Measurements from ENCODE around the gene FAM234B.
"Not testable (repeated sequence)": the region's sequence is repeated elsewhere in the genome, so short reads cannot be mapped to it uniquely, and the experiment has no call there.

FAM234B gene

DNA sequence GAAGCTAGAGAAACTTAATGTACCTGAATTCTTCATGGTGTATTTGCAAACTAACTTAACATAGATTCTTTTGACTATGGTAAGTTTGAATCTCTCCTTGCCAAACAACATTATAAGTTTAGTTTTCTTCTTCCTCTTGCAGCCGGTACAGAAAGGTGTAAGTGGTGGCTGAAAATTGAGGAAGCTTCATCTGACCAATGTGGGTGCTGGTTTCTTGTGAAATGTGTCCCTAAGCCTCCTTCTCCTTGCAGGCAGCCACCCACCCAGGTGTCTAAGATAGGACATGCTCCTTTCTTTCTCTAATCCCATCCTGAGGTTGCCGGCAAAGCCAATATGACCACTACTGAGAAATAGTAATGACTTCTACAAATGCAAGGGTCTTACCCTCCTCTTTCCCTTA lies 38.7 kb downstream of the FAM234B start:
- Histone ChIP-seq H3K27me3 (ENCODE audit: low read depth, low read length) (peaks cover 17% of the 10 kb centered on the region), H3K4me2 (ENCODE audit: low read length) (no peak overlapping the region), H3K9ac (ENCODE audit: low read length) (no peak overlapping the region), H3K4me3 (ENCODE audit: low read length) (no peak overlapping the region), H3K27ac (ENCODE audit: low read length) (no peak overlapping the region), H4K20me1 (ENCODE audit: insufficient read depth, low read length) (0 out of 2 replicates have a peak, but pooled peaks cover 5% of the 10 kb centered on the region), H3K9me3 (ENCODE audit: insufficient read depth, low read length) (no peaks in the 10 kb centered on the region), H3K36me3 (replicated peaks; ENCODE audit: low read depth, low read length) (no peaks in the 10 kb centered on the region), H3K79me2 (ENCODE audit: low read length) (no peaks in the 10 kb centered on the region), H2AFZ (ENCODE audit: low read depth, low read length) (no peak overlapping the region), H3K4me1 (ENCODE audit: low read length) (no peaks in the 10 kb centered on the region)
- TF ChIP-seq EZH2phosphoT487 (IDR thresholded peaks at IDR 0.05; ENCODE audit: low read depth) (no peak), CTCF (IDR thresholded peaks at IDR 0.05; ENCODE audit: low read depth, low read length) (no peak)

DNA sequence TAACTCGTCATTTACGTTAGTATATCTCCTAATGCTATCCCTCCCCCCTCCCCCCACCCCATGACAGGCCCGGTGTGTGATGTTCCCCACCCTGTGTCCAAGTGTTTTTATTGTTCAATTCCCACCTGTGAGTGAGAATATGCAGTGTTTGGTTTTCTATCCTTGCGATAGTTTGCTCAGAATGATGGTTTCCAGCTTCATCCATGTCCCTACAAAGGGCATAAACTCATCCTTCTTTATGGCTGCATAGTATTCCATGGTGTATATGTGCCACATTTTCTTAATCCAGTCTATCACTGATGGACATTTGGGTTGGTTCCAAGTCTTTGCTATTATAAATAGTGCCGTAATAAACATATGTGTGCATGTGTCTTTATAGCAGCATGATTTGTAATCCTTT lies 39.5 kb downstream of the FAM234B start:
- H3K79me2 ChIP-seq (ENCODE audit: low read length); H3K4me2 ChIP-seq (ENCODE audit: low read length); H4K20me1 ChIP-seq (ENCODE audit: insufficient read depth, low read length); H3K4me1 ChIP-seq (ENCODE audit: low read length); H3K9me3 ChIP-seq (ENCODE audit: insufficient read depth, low read length); H2AFZ ChIP-seq (ENCODE audit: low read depth, low read length); H3K27ac ChIP-seq (ENCODE audit: low read length); H3K36me3 ChIP-seq (replicated peaks; ENCODE audit: low read depth, low read length); H3K4me3 ChIP-seq (ENCODE audit: low read length); H3K9ac ChIP-seq (ENCODE audit: low read length): not testable (repeated sequence)
- H3K27me3 ChIP-seq (ENCODE audit: low read depth, low read length) = peaks cover 24% of the 10 kb centered on the region

DNA sequence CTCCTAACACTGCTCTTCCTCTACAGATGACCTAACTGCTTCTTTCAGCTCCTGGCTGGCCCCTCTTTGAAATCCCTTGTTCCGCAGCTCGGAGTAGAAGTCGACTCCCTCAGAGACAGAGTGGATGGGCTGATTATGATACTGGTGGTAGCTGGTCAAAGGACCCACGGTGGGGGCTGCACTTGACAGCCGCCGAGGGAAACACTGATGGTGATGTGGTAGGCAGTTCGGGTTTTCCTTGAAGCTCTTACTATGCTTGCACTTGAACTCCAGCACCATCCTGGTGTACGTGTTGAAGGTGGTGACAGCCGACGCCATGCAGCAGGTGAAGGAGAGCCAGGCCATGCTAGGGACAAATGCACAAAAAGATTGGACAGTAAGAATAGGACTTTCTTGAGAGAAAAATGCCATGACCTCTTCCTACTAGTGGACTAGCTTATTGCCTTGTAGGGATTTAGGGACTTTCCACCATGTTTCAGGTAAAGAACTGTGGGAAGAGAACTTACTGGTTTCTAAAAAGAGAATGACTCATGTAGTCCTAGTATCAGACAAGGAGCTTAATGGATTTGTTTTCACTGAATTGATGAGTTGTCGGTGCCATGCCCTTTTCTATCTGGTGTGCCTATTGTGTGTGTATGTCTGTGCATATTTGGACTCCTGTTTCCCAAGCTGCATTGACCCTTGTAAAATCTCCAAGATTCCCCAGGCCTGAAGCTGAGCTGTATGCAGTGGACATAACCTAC lies 40.9 kb downstream of the FAM234B start:
- no peak overlapping the region for H2AFZ ChIP-seq (ENCODE audit: low read depth, low read length)
- peaks cover 33% of the 10 kb centered on the region for H3K27me3 ChIP-seq (ENCODE audit: low read depth, low read length)
- no peak overlapping the region for H3K4me3 ChIP-seq (ENCODE audit: low read length)
- no peak for TF ChIP-seq EZH2phosphoT487 (IDR thresholded peaks at IDR 0.05; ENCODE audit: low read depth)
- no peak for TF ChIP-seq CTCF (IDR thresholded peaks at IDR 0.05; ENCODE audit: low read depth, low read length)
- H3K4me2 ChIP-seq (ENCODE audit: low read length) = no peak overlapping the region
- H3K9me3 ChIP-seq (ENCODE audit: insufficient read depth, low read length) = no peaks in the 10 kb centered on the region
- peaks cover 8% of the 10 kb centered on the region for H3K4me1 ChIP-seq (ENCODE audit: low read length)
- H3K27ac ChIP-seq (ENCODE audit: low read length) = no peak overlapping the region
- H3K36me3 ChIP-seq (replicated peaks; ENCODE audit: low read depth, low read length) = no peaks in the 10 kb centered on the region
- no peaks in the 10 kb centered on the region for H3K79me2 ChIP-seq (ENCODE audit: low read length)
- H4K20me1 ChIP-seq (ENCODE audit: insufficient read depth, low read length) = 0 out of 2 replicates have a peak, but pooled peaks cover 6% of the 10 kb centered on the region
- H3K9ac ChIP-seq (ENCODE audit: low read length) = no peak overlapping the region

DNA sequence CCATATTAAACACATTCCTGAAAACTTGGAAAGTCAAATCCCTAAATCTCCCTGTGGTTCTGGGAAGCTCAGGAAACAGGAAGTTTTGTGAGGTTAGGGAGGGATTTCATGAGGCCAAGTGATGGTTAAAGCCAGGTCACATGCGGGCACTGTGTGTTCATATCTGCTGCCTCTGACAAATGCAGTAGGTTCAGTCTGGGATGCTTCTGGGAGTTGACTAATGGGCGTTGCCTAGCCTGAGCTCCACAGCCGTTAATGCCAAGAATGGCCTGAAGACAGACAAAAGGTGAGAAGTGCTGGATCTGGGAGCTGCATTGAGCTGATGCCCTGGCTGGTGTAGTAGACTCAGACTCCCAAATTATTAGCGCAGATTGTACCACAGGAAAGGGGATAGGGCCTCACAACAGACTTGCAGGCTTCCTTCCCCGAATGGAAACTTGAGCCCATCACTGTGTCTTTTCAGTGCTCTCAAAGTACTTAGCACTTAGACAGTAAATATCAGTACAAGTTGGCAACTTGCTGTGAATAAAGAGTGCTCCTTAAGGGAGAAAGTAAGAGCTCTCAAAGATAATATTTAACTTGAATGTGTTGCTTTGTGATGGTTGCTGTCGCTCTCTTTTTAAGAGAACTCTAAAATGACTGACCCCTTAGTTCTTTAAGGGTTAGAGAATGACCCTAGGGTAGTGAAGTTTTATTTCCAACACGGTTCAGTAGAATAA lies 41.9 kb downstream of the FAM234B start:
- Histone ChIP-seq H2AFZ (ENCODE audit: low read depth, low read length) (no peak overlapping the region), H3K27me3 (ENCODE audit: low read depth, low read length) (peaks cover 41% of the 10 kb centered on the region), H3K4me1 (ENCODE audit: low read length) (peaks cover 17% of the 10 kb centered on the region), H3K9ac (ENCODE audit: low read length) (no peak overlapping the region), H3K9me3 (ENCODE audit: insufficient read depth, low read length) (no peaks in the 10 kb centered on the region), H3K36me3 (replicated peaks; ENCODE audit: low read depth, low read length) (no peaks in the 10 kb centered on the region), H4K20me1 (ENCODE audit: insufficient read depth, low read length) (peaks cover 11% of the 10 kb centered on the region; the same call in 1 of the 2 replicates), H3K79me2 (ENCODE audit: low read length) (no peaks in the 10 kb centered on the region), H3K4me2 (ENCODE audit: low read length) (no peak overlapping the region), H3K27ac (ENCODE audit: low read length) (no peak overlapping the region), H3K4me3 (ENCODE audit: low read length) (no peak overlapping the region)
- TF ChIP-seq EZH2phosphoT487 (IDR thresholded peaks at IDR 0.05; ENCODE audit: low read depth) = no peak

DNA sequence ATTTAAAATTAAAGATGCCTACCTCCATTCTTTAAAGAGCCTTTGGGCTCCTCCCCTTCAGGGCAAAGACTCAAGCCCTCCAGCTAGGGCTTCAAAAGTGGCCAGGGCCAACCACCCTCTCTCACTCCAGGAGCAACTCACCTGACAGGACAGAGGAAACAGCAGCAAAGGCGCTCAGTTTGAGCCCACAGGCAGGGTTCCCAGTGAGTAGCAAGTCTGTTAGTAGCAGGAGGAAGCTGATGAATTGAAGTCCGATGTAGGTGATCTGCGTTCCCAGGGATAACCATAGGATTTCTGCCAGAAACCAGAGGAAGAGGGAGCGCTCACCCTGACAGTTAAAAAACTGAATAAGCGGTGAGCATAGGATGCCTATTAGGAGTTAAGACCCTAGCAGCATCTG lies 43.6 kb downstream of the FAM234B start:
- peaks cover 30% of the 10 kb centered on the region for H3K4me1 ChIP-seq (ENCODE audit: low read length)
- H3K27me3 ChIP-seq (ENCODE audit: low read depth, low read length) = peaks cover 55% of the 10 kb centered on the region
- no peaks in the 10 kb centered on the region for H3K79me2 ChIP-seq (ENCODE audit: low read length)
- H3K4me3 ChIP-seq (ENCODE audit: low read length) = no peak overlapping the region
- H3K9ac ChIP-seq (ENCODE audit: low read length) = no peak overlapping the region
- H3K36me3 ChIP-seq (replicated peaks; ENCODE audit: low read depth, low read length) = no peaks in the 10 kb centered on the region
- no peak overlapping the region for H2AFZ ChIP-seq (ENCODE audit: low read depth, low read length)
- H3K9me3 ChIP-seq (ENCODE audit: insufficient read depth, low read length) = no peaks in the 10 kb centered on the region
- H4K20me1 ChIP-seq (ENCODE audit: insufficient read depth, low read length) = peaks cover 11% of the 10 kb centered on the region; the same call in 1 of the 2 replicates
- TF ChIP-seq CTCF (IDR thresholded peaks at IDR 0.05; ENCODE audit: low read depth, low read length) (no peak), EZH2phosphoT487 (IDR thresholded peaks at IDR 0.05; ENCODE audit: low read depth) (no peak)
- no peak overlapping the region for H3K4me2 ChIP-seq (ENCODE audit: low read length)
- no peak overlapping the region for H3K27ac ChIP-seq (ENCODE audit: low read length)

Data from OCI-LY3 (cell line).